Thoracic aorta (tissue), 2 donors: ENCODE results near the gene NR2F6. TPM values are rescaled to one million over a fixed set of nuclear protein-coding genes. Genes with fewer than 3 reads are reported as not detected.

Source experiments
- ATAC-seq: fragments of 150-250 bp; one replicate; pipeline ENCODE4 v1.8.0; 2017; ENCODE audit warnings: low read depth; ENCODE audit not compliant: insufficient number of reproducible peaks, low FRiP score
- DNase-seq: peaks from one replicate; pipeline ENCODE4 v3.0.0-alpha.2; 2020; ENCODE audit warnings: low spot score
- H3K27ac ChIP-seq, 2 donors: fragments of 200-600 bp; sonication (generic); 1 replicate in 1 of 2; 2 replicates in 1 of 2; pipeline ENCODE4 v1.5.1; 2016; ENCODE audit warnings: mild to moderate bottlenecking in 2 of 2, moderate library complexity in 2 of 2
- H3K27me3 ChIP-seq: fragments of 200-600 bp; sonication (generic); replicated peaks from 2 replicates; pipeline ENCODE4 v1.6.0; 2016; ENCODE audit warnings: mild to moderate bottlenecking; ENCODE audit not compliant: insufficient read depth
- H3K36me3 ChIP-seq: fragments of 200-600 bp; sonication (generic); one replicate; pipeline ENCODE4 v1.5.1; 2016
- H3K4me1 ChIP-seq, 2 donors: fragments of 200-600 bp; sonication (generic); 1 replicate in 1 of 2; 2 replicates in 1 of 2; pipeline versions ENCODE4 v1.5.1 to v1.6.0; 2016; ENCODE audit warnings: low read depth in 2 of 2, mild to moderate bottlenecking in 1 of 2; ENCODE audit not compliant: control insufficient read depth in 1 of 2
- H3K4me3 ChIP-seq: fragments of 200-600 bp; sonication (generic); 2 replicates; pipeline ENCODE4 v1.5.1; 2016; ENCODE audit warnings: mild to moderate bottlenecking
- H3K9me3 ChIP-seq: fragments of 200-600 bp; sonication (generic); 2 replicates; pipeline ENCODE4 v1.5.1; 2016
- total RNA-seq, 2 donors: library from RNA; depleted of rRNA; stranded (reverse); fragments of >200 nt; gene quantifications; one replicate each; pipeline versions ENCODE4 v1.1.0 to v1.2.3, GENCODE V29; 2016
- TF ChIP-seq, protein P1 (sequence below): fragments of 200-600 bp; sonication (generic); IDR thresholded peaks from one replicate; pipeline ENCODE4 v1.5.1; 2019; ENCODE audit warnings: antibody characterized with exemption

Gene NR2F6
- total RNA-seq, 2 donors from 2014 or later: 42.0 to 68.1 TPM

- TF ChIP-seq, protein P1, sequence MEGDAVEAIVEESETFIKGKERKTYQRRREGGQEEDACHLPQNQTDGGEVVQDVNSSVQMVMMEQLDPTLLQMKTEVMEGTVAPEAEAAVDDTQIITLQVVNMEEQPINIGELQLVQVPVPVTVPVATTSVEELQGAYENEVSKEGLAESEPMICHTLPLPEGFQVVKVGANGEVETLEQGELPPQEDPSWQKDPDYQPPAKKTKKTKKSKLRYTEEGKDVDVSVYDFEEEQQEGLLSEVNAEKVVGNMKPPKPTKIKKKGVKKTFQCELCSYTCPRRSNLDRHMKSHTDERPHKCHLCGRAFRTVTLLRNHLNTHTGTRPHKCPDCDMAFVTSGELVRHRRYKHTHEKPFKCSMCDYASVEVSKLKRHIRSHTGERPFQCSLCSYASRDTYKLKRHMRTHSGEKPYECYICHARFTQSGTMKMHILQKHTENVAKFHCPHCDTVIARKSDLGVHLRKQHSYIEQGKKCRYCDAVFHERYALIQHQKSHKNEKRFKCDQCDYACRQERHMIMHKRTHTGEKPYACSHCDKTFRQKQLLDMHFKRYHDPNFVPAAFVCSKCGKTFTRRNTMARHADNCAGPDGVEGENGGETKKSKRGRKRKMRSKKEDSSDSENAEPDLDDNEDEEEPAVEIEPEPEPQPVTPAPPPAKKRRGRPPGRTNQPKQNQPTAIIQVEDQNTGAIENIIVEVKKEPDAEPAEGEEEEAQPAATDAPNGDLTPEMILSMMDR: no peak
These were observed 10.4 kb upstream of the NR2F6 start for GRCh38 chr19:17256130-17256529.

DNA sequence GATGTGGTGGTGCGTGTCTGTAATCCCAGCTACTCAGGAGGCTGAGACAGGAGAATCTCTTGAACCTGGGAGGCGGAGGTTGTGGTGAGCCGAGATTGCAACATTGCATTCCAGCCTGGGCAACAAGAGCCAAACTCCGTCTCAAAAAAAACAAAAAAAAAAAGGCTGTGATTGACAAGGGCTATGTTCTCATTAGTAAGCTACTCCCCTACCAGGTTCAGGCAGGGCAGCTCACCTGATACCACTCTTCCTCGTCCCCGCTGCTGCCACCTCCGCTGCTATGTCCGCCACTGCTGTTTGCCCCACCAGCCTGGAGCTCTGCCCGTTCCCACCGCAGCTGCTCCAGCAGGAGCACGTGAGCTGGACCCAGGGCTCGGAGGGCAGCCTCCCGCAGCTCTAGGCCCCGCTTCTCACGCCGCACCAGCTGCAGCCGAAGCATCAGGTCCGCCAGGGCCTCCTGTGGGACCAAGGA is 9.5 kb upstream of the NR2F6 start:
- TF ChIP-seq, protein P1: no peak
- DNase-seq: no peak
- Histone ChIP-seq H3K36me3 (no peaks in the 10 kb centered on the region), H3K4me1 (no peaks in the 10 kb centered on the region), H3K27ac (no peak overlapping the region), H3K9me3 (no peaks in the 10 kb centered on the region), H3K4me3 (no peak overlapping the region), H3K27me3 (no peaks in the 10 kb centered on the region)
- no peak for ATAC-seq

More at GRCh38 chr19:17256130-17256529, 10.4 kb upstream of the NR2F6 start:
- no peaks in the 10 kb centered on the region for H3K9me3 ChIP-seq
- no peak overlapping the region for H3K4me3 ChIP-seq
- ATAC-seq: no peak
- no peaks in the 10 kb centered on the region for H3K4me1 ChIP-seq
- no peaks in the 10 kb centered on the region for H3K27me3 ChIP-seq
- no peak for DNase-seq
- no peak overlapping the region for H3K27ac ChIP-seq
- H3K36me3 ChIP-seq: no peaks in the 10 kb centered on the region

DNA sequence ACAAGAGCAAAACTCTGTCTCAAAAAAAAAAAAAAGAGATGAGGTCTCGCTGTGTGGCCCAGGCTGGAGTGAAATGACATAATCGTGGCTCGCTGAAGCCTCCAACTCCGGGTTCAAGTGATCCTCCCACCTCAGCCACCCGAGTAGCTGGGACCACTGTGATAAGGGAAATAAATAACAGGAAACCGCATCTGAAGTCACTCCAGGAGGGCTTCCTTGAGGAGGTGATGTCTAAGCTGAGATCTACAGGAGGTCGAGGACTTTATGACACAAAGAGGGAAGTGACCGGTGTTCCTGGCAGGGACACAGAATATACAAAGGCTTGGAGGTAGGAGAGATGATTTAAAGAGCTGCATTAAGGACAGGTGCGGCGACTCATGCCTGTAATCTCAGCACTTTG is 8.9 kb upstream of the NR2F6 start:
- Histone ChIP-seq H3K4me3 (no peak overlapping the region), H3K27me3 (no peaks in the 10 kb centered on the region), H3K36me3 (no peaks in the 10 kb centered on the region), H3K4me1 (no peaks in the 10 kb centered on the region), H3K27ac (no peak overlapping the region), H3K9me3 (no peaks in the 10 kb centered on the region)
- no peak for ATAC-seq
- DNase-seq: no peak
- TF ChIP-seq, protein P1: no peak

DNA sequence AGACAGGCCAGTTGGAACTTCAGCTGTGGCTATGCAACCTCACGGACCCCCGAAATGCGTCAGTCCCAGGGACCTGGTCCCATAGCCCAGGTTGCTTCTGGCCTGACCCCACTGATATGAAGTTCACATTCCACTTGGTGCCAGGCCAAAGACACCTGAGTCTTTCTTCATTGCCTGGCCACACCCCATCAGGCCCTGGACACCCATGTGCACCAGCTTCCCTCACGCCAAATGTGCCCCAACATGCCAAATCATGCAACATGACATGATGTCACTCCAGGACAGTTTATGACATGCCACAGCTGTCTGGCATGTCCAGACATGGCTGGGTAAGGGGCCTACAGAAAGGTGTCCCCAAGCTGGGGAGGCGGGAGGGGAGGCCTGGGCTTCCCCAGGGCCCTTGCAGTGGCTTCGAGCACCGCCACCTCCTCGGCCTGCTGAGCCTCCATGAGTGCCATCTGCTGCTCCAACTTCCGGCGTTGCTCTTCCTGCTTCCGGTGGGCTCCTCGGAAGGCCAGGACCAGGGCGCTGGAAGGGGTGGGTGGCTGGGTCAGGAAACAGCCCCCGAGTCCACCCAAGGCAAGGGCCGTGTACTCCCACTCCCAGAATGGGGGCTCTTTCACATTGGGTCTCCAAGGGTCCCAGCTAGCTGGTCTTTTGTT is 4.3 kb upstream of the NR2F6 start:
- no peak overlapping the region for H3K27ac ChIP-seq
- no peaks in the 10 kb centered on the region for H3K27me3 ChIP-seq
- H3K4me1 ChIP-seq: peaks cover 0 to 10% of the 10 kb centered on the region in 2 donors
- H3K36me3 ChIP-seq: no peaks in the 10 kb centered on the region
- ATAC-seq: no peak
- H3K9me3 ChIP-seq: no peaks in the 10 kb centered on the region
- DNase-seq: no peak
- TF ChIP-seq, protein P1: no peak
- H3K4me3 ChIP-seq: no peak overlapping the region

- TF ChIP-seq, protein P1: no peak
- H3K27me3 ChIP-seq: no peaks in the 10 kb centered on the region
- DNase-seq (no peak), ATAC-seq (no peak)
- H3K27ac ChIP-seq: no peak overlapping the region
- H3K9me3 ChIP-seq: no peaks in the 10 kb centered on the region
- no peak overlapping the region for H3K4me3 ChIP-seq
- no peaks in the 10 kb centered on the region for H3K36me3 ChIP-seq
- peaks cover 0 to 18% of the 10 kb centered on the region in 2 donors for H3K4me1 ChIP-seq
These were observed 2.5 kb upstream of the NR2F6 start for GRCh38 chr19:17248011-17248776.
